ENCODE results near the gene TSFM. TPM values are rescaled to one million over a fixed set of nuclear protein-coding genes. Genes with fewer than 3 reads are reported as not detected.

TSFM gene
- total and polyA plus RNA-seq, 2 of the 13 experiments (the other 11 are each of a cell fraction or from before 2014, with no cell fraction given) = 29.8 to 68.3 TPM

- peak; percentile 40; the same call in 1 of the 2 replicates for TF ChIP-seq ZNF609 (CRISPR knock-in tag; IDR thresholded peaks at IDR 0.05; ENCODE audit: borderline replicate concordance)
- TF ChIP-seq SRSF4 (IDR thresholded peaks at IDR 0.05; ENCODE audit: low read depth, low read length, poor library complexity, severe bottlenecking) = no peak
- peak; percentile 80; the same call in 1 of the 2 replicates for TF ChIP-seq ZNF598 (CRISPR knock-in tag; IDR thresholded peaks at IDR 0.05; ENCODE audit: borderline replicate concordance)
- peak; percentile 80; the same call in 1 of the 2 replicates for TF ChIP-seq ZFP82 (CRISPR knock-in tag; IDR thresholded peaks at IDR 0.05; ENCODE audit: borderline replicate concordance)
- peak; percentile 98 for TF ChIP-seq SPEN (CRISPR knock-in tag; IDR thresholded peaks at IDR 0.05; ENCODE audit: low read depth)
- peak; percentile 85 for TF ChIP-seq E2F1 (CRISPR knock-in tag; IDR thresholded peaks at IDR 0.05)
- TF ChIP-seq XRCC5 (optimal IDR thresholded peaks at IDR 0.05; ENCODE audit: low read length) = peak; percentile 96
- TF ChIP-seq ARID4A (CRISPR knock-in tag; IDR thresholded peaks at IDR 0.05; ENCODE audit: borderline replicate concordance) = peak; percentile 98
- peak; percentile 97 for TF ChIP-seq YEATS2 (CRISPR knock-in tag; IDR thresholded peaks at IDR 0.05; ENCODE audit: borderline replicate concordance)
- no peak for TF ChIP-seq RARG (CRISPR knock-in tag; IDR thresholded peaks at IDR 0.05; ENCODE audit: low read depth)
- peak; percentile 92; the same call in 1 of the 2 replicates for TF ChIP-seq ZNF333 (CRISPR knock-in tag; IDR thresholded peaks at IDR 0.05; ENCODE audit: borderline replicate concordance)
- TF ChIP-seq ZBTB34 (CRISPR knock-in tag; IDR thresholded peaks at IDR 0.05) = no peak
- TF ChIP-seq TCF7L2 (IDR thresholded peaks at IDR 0.05; ENCODE audit: low read depth, low read length) = no peak
- TF ChIP-seq ZNF615 (CRISPR knock-in tag; IDR thresholded peaks at IDR 0.05; ENCODE audit: borderline replicate concordance) = peak; percentile 81; the same call in 1 of the 2 replicates
- TF ChIP-seq FOXP1 (IDR thresholded peaks at IDR 0.05) = peak; percentile 62; the same call in 1 of the 2 replicates
- peak; percentile 76 for TF ChIP-seq FOXP1 (CRISPR knock-in tag; IDR thresholded peaks at IDR 0.05)
These were observed at the start of gene TSFM (continued) for GRCh38 chr12:57782608-57783465.
